ENCODE measurements around the gene SLC22A31. TPM values are rescaled to one million over a fixed set of nuclear protein-coding genes. Genes with fewer than 3 reads are reported as not detected.
A peak's percentile ranks its signal among the peaks of the same experiment; 100 is the strongest.

SLC22A31 gene
- total and polyA plus RNA-seq, 9 of the 15 experiments (the other 6 are each of a cell fraction or from before 2014, with no cell fraction given) = 0.29 to 2.2 (median 0.47) TPM; not detected in 3

GRCh38 chr16:89167425-89167941, 32.9 kb downstream of the SLC22A31 start (continued):
- TF ChIP-seq MEF2D (tag; conservative IDR thresholded peaks at IDR 0.05; ENCODE audit: low read depth) (no peak), ZNF561 (CRISPR knock-in tag; conservative IDR thresholded peaks at IDR 0.05) (no peak), CBX3 (IDR thresholded peaks at IDR 0.05; ENCODE audit: borderline replicate concordance in 1 of 2, low read length in 2 of 2) (0 out of 3 replicates have a peak, but pooled peaks of 1 of the 2 experiments have one; percentile 8), HMGXB4 (CRISPR knock-in tag; IDR thresholded peaks at IDR 0.05) (no peak), BCL6 (CRISPR knock-in tag; IDR thresholded peaks at IDR 0.05) (no peak), KHSRP (IDR thresholded peaks at IDR 0.05) (no peak), ZNF384 (IDR thresholded peaks at IDR 0.05; ENCODE audit: low read depth, low read length) (no peak), MEIS2 (IDR thresholded peaks at IDR 0.05; ENCODE audit: partially characterized antibody) (no peak), HMG20A (CRISPR knock-in tag; conservative IDR thresholded peaks at IDR 0.05) (no peak), CXXC5 (CRISPR knock-in tag; IDR thresholded peaks at IDR 0.05) (peak; percentile 54), PTBP1 (IDR thresholded peaks at IDR 0.05; ENCODE audit: low read depth, low read length) (no peak), RFX7 (CRISPR knock-in tag; IDR thresholded peaks at IDR 0.05) (no peak), HNRNPL (IDR thresholded peaks at IDR 0.05; ENCODE audit: low read depth, low read length) (peak; percentile 60; the same call in 1 of the 2 replicates), GTF3C2 (IDR thresholded peaks at IDR 0.05; ENCODE audit: borderline replicate concordance, extremely low read depth, insufficient read length) (no peak), TOE1 (IDR thresholded peaks at IDR 0.05; ENCODE audit: borderline replicate concordance) (peak; percentile 72; the same call in 1 of the 2 replicates), TOE1 (CRISPR knock-in tag; IDR thresholded peaks at IDR 0.05; ENCODE audit: borderline replicate concordance, low read depth) (0 out of 2 replicates have a peak, but pooled peaks have one; percentile 49), TSC22D4 (tag; IDR thresholded peaks at IDR 0.05) (no peak), POLR2H (tag; IDR thresholded peaks at IDR 0.05; ENCODE audit: low read depth) (no peak), CCAR2 (IDR thresholded peaks at IDR 0.05; ENCODE audit: low read depth, low read length) (no peak), ZNF3 (CRISPR knock-in tag; IDR thresholded peaks at IDR 0.05) (no peak)
- TF ChIP-seq, protein P1, sequence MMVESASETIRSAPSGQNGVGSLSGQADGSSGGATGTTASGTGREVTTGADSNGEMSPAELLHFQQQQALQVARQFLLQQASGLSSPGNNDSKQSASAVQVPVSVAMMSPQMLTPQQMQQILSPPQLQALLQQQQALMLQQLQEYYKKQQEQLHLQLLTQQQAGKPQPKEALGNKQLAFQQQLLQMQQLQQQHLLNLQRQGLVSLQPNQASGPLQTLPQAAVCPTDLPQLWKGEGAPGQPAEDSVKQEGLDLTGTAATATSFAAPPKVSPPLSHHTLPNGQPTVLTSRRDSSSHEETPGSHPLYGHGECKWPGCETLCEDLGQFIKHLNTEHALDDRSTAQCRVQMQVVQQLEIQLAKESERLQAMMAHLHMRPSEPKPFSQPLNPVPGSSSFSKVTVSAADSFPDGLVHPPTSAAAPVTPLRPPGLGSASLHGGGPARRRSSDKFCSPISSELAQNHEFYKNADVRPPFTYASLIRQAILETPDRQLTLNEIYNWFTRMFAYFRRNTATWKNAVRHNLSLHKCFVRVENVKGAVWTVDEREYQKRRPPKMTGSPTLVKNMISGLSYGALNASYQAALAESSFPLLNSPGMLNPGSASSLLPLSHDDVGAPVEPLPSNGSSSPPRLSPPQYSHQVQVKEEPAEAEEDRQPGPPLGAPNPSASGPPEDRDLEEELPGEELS (CRISPR knock-in tag; IDR thresholded peaks at IDR 0.05; ENCODE audit: borderline replicate concordance) = no peak
- TF ChIP-seq, protein P2, sequence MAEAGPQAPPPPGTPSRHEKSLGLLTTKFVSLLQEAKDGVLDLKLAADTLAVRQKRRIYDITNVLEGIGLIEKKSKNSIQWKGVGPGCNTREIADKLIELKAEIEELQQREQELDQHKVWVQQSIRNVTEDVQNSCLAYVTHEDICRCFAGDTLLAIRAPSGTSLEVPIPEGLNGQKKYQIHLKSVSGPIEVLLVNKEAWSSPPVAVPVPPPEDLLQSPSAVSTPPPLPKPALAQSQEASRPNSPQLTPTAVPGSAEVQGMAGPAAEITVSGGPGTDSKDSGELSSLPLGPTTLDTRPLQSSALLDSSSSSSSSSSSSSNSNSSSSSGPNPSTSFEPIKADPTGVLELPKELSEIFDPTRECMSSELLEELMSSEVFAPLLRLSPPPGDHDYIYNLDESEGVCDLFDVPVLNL (CRISPR knock-in tag; IDR thresholded peaks at IDR 0.05; ENCODE audit: low read depth) = no peak
